Activated T-cell treated with anti-CD3 and anti-CD28 coated beads for 24 hours (primary cell): ENCODE data around the gene PURB.
"Not testable (repeated sequence)": the region's sequence is repeated elsewhere in the genome, so short reads cannot be mapped to it uniquely, and the experiment has no call there.

Source experiments
- DNase-seq: peaks from one replicate; pipeline ENCODE4 v3.0.0-alpha.2; 2020; ENCODE audit warnings: low read depth

The PURB gene

GRCh38 chr7:44885394-44886317 lies at the start of gene PURB:
Gene PURB (minus strand): TSS chr7:44885530. CDS start chr7:44885348, 182 bp downstream.
- DNase-seq = peak; percentile 94

- no peak for DNase-seq
These were observed 49.7 kb upstream of the PURB start for GRCh38 chr7:44935016-44935415.

DNA sequence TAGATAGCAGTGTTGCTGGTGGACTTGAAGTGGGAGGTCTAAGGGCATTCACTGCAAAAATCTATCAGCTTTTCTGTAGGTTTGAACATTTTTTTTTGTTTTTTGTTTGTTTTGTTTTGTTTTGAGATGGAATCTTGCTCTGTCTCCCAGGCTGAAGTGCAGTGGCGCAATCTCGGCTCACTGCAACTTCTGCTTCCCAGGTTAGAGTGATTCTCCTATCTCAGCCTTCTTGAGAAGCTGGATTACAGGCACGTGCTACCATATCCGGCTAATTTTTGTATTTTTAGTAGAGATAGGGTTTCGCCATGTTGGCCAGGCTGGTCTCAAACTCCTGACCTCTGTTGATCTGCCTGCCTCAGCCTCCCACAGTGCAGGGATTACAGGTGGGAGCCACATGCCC lies 49.2 kb upstream of the PURB start:
- DNase-seq = not testable (repeated sequence)

DNA sequence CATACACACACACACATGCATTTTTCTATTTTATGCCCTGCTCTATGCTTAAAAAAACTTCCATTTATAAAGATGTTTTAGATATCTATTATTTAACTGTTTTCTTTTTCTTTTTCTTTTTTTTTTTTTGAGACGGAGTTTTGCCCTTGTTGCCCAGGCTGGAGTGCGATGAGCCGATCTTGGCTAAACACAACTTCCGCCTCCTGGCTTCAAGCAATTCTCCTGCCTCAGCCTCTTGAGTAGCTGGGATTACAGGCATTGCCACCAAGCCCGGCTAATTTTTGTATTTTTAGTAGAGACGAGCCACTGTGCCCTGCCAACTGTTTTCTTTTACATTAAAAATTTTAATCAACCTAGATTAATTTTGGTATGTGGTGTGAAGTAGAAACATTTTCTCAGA lies 45.6 kb upstream of the PURB start:
- no peak for DNase-seq

GRCh38 chr7:44922351-44922694 lies 37.0 kb upstream of the PURB start:
- no peak for DNase-seq

GRCh38 chr7:44921607-44922350 lies 36.4 kb upstream of the PURB start:
- DNase-seq = peak; percentile 92

GRCh38 chr7:44920119-44920518 lies 34.8 kb upstream of the PURB start:
- no peak for DNase-seq

DNA sequence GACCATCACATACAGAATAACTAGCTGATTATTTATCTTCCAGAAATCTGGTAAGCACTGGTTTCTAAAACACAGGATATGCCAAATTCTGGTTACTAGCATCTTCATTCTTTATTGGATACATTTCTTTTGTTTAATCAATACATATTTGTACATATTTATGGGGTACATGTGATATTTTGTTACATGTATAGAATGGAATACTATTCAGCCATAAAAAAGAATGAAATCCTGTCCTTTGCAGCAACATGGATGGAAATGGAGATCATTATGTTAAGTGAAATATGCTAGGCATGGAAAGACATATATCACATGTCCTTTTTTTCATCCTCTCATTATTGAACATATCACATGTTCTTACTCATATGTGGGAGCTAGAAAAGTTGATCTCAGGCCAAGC lies 32.7 kb upstream of the PURB start:
- DNase-seq = no peak

GRCh38 chr7:44917465-44917864 lies 32.1 kb upstream of the PURB start:
- no peak for DNase-seq

DNA sequence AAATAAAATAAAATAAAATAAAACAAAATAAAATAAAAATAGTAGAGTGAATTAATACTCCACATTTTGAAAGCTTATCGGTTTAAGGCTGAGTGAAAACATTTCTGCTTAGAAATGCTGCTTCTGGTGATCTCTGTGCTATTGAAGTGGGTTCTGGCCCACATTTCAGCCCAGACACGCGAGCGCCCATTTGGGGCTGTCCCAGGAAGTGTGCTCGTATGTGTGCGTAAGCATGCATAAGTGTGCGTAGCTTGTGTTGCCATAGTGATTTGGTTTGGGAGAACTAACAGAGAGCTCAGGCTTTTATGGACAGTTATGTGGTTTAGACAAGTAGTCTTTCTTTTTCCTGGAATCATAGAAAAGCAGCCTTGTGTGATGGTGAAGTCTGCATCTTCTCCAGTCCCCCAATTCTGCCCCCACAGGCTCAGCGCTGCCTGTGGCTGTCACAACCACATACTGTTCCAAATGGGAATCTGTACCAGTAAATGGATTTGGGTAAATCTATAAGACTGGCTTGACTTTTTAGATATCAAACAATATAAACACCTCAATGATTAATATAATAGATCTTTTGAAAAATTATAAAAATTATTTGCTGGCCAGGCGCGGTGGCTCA lies 29.8 kb upstream of the PURB start:
- peak; percentile 58 for DNase-seq

GRCh38 chr7:44912775-44913347 lies 27.5 kb upstream of the PURB start:
- no peak for DNase-seq

- DNase-seq = no peak
These were observed 26.6 kb upstream of the PURB start for GRCh38 chr7:44911911-44912310.

- no peak for DNase-seq
These were observed 24.5 kb upstream of the PURB start for GRCh38 chr7:44909596-44910389.

- no peak for DNase-seq
These were observed 21.6 kb upstream of the PURB start for GRCh38 chr7:44906965-44907364.

GRCh38 chr7:44905002-44905635 lies 19.8 kb upstream of the PURB start:
- DNase-seq = no peak

DNA sequence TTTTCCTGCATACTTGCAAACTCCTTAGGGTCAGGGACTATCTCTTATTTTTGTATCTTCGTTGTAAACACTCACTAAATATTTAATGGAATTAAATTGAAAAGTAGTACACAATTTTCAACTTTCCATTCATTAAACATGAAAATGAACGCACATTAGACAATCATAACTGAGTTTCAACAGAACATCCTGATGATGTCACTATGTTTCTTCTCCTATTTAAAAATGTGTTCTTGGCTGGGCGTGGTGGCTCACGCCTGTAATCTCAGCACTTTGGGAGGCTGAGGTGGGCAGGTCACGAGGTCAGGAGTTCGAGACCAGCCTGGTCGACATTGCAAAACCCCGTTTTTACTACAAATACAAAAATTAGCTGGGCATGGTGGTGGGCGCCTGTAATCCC lies 14.1 kb upstream of the PURB start:
- DNase-seq = no peak

DNA sequence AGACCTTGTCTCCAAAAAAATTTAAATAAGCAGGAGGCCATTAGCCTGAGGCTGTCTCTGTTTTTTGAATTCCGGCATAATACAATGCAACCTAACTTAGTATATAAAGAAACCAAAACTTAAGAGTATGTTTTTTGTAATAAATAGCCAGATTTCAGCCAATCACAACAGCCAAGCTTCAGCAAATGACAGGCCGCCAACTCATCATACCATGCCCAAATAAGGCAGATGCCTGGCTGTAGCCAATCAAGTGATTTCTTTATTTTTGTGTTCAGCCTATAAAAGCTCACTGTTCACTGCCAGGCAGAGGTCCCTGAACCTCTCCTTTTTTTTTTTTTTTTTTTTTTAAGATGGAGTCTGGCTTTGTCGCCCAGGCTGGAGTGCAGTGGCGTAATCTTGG lies 12.7 kb upstream of the PURB start:
- DNase-seq = no peak

DNA sequence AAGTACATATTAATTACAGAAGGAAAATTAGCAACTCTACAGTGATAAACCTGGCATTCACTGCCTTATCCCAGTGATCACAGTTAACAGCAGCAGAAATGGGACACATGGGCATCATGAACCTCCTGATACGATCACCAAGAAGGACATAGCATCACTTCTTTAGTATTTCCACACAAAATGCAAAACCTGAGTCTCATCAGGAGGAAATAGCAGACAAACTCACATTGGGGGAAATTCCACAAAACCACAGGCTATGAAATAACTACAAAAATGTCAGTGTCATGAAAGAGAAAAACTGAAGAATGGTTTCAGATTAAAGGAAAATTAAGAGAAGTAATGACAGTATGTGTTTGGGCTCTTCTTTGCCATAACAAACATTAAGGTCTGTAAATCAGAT lies 12.0 kb upstream of the PURB start:
- DNase-seq = no peak

DNA sequence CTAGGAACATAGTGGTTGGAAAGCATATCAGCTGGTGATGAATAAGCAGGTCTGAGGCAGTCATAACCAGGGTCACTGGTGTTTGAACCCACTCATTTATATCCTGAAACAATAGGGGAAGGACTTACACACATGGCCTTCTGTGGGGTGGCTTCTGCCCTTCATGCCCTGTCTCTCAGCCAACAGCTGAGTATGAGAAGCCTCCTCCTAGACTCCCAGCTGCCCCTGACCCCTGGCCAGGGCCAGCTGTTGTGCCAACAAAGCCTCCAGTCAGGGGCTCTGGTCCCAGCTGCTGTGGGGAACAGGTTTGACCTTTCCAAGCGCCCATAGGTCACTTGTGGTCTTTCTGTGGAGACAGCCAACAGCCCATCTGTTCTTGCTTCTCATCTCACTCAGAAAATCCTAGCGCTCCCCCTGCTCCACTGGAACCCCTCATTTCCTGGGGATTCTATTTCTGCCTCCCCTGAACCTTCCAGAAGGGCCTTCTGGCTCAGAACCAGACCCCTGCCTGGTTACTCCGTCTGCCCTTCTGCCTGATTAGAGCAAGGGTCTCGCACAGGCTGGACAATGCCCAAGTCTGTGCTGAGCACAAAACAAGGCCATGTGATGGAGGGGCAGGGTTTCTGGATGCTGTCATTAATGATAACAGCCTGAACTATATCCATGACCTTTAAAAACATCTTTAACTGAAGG lies 9.7 kb upstream of the PURB start:
- no peak for DNase-seq

DNA sequence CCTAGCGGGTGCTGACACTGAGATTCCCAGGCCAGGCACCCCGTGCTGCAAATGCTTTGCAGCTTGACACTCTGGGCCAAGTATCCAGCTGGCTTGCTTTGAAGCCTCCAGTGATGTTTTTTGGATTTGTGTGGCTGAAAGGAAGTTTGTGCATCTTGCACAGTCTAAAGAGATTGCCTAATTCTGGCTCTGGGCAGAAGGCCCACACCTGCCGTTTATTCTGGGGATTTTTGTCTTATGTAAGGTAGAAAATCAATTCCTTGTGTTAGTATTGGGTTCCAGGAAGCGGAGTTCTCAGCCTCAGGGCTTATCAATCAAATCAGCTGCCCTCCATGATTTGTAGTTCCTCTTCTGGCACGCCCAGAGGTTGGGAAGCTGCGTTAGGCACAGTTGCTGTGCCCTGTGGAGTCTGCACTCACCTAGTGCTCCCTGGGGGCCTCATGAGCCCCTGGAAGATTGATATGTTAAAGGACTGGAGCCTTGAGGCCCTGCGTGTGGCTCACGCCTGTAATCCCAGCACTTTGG lies 8.4 kb upstream of the PURB start:
- no peak for DNase-seq
